H9 (cell line): Measurements from ENCODE around the gene SIGLEC1. TPM values are rescaled to one million over a fixed set of nuclear protein-coding genes. Genes with fewer than 3 reads are reported as not detected.

Experiments used
- DNase-seq: peaks from one replicate; pipeline ENCODE4 v3.0.0-alpha.2; 2017
- H2AFZ ChIP-seq: one replicate; pipeline ENCODE4 v1.6.1; 2013; ENCODE audit warnings: mild to moderate bottlenecking, low read length, control low read depth, moderate library complexity
- H2AK5ac ChIP-seq: 2 replicates; pipeline ENCODE4 v1.6.1; 2013; ENCODE audit warnings: low read length, control low read depth, mixed read lengths; ENCODE audit not compliant: insufficient read length
- H2BK120ac ChIP-seq: one replicate; pipeline ENCODE4 v1.6.1; 2013; ENCODE audit warnings: low read depth, mild to moderate bottlenecking, low read length, control low read depth, inconsistent platforms; ENCODE audit not compliant: poor library complexity, severe bottlenecking
- H2BK12ac ChIP-seq: 2 replicates; pipeline ENCODE4 v1.6.1; 2013; ENCODE audit warnings: low read length, control low read depth, mixed read lengths, low read depth; ENCODE audit not compliant: insufficient read length
- H2BK15ac ChIP-seq: 2 replicates; pipeline ENCODE4 v1.6.1; 2013; ENCODE audit warnings: low read depth, low read length, control low read depth
- H2BK20ac ChIP-seq: one replicate; pipeline ENCODE4 v1.6.1; 2013; ENCODE audit warnings: low read depth, mild to moderate bottlenecking, low read length, control low read depth, inconsistent platforms; ENCODE audit not compliant: poor library complexity, severe bottlenecking
- H2BK5ac ChIP-seq: 2 replicates; pipeline ENCODE4 v1.6.1; 2013; ENCODE audit warnings: low read length, control low read depth, mixed read lengths; ENCODE audit not compliant: insufficient read length
- H3K14ac ChIP-seq: 2 replicates; pipeline ENCODE4 v1.6.1; 2013; ENCODE audit warnings: low read length, control low read depth; ENCODE audit not compliant: insufficient read depth
- H3K18ac ChIP-seq: 2 replicates; pipeline ENCODE4 v1.6.1; 2013; ENCODE audit warnings: low read depth, mild to moderate bottlenecking, mixed read lengths, low read length, control low read depth; ENCODE audit not compliant: insufficient read length
- H3K23ac ChIP-seq: 2 replicates; pipeline ENCODE4 v1.6.1; 2013; ENCODE audit warnings: low read length, control low read depth, mixed read lengths, low read depth; ENCODE audit not compliant: insufficient read length
- H3K23me2 ChIP-seq: 2 replicates; pipeline ENCODE4 v1.6.1; 2013; ENCODE audit warnings: low read depth, mild to moderate bottlenecking, mixed read lengths, low read length, control low read depth; ENCODE audit not compliant: insufficient read length, poor library complexity, severe bottlenecking
- H3K27ac ChIP-seq: 2 replicates; pipeline ENCODE4 v1.5.1; 2013; ENCODE audit warnings: low read length, control low read depth, mixed read lengths, low read depth; ENCODE audit not compliant: insufficient read length
- H3K27me3 ChIP-seq: 2 replicates; pipeline ENCODE4 v1.6.1; 2013; ENCODE audit warnings: low read length, control low read depth, inconsistent platforms; ENCODE audit not compliant: insufficient read depth
- H3K4ac ChIP-seq: 2 replicates; pipeline ENCODE4 v1.6.1; 2013; ENCODE audit warnings: low read depth, mild to moderate bottlenecking, control low read depth, inconsistent platforms, low read length, moderate library complexity
- H3K4me1 ChIP-seq: 2 replicates; pipeline ENCODE4 v1.6.1; 2013; ENCODE audit warnings: low read length, control low read depth, inconsistent platforms; ENCODE audit not compliant: insufficient read depth
- H3K4me2 ChIP-seq: 2 replicates; pipeline ENCODE4 v1.6.1; 2013; ENCODE audit warnings: low read length, control low read depth, mixed read lengths; ENCODE audit not compliant: insufficient read length, insufficient read depth
- H3K56ac ChIP-seq: 2 replicates; pipeline ENCODE4 v1.6.1; 2013; ENCODE audit warnings: low read depth, mild to moderate bottlenecking, mixed read lengths, low read length, control low read depth; ENCODE audit not compliant: insufficient read length
- H3K79me1 ChIP-seq: 2 replicates; pipeline ENCODE4 v1.6.1; 2013; ENCODE audit warnings: low read depth, mild to moderate bottlenecking, moderate library complexity, low read length, control low read depth, inconsistent platforms; ENCODE audit not compliant: insufficient read depth, poor library complexity, severe bottlenecking
- H3K79me2 ChIP-seq: 2 replicates; pipeline ENCODE4 v1.6.1; 2013; ENCODE audit warnings: low read length, control low read depth, inconsistent platforms; ENCODE audit not compliant: insufficient read depth
- H3K9ac ChIP-seq: 2 replicates; pipeline ENCODE4 v1.6.1; 2013; ENCODE audit warnings: low read length, control low read depth, mixed read lengths; ENCODE audit not compliant: insufficient read length; ENCODE audit errors: extremely low read depth
- H3K9me3 ChIP-seq: one replicate; pipeline ENCODE4 v1.6.1; 2013; ENCODE audit warnings: low read depth, low read length, inconsistent platforms; ENCODE audit not compliant: control insufficient read depth
- H3T11ph ChIP-seq: one replicate; pipeline ENCODE4 v1.6.1; 2013; ENCODE audit warnings: mild to moderate bottlenecking, low read length, control low read depth, inconsistent platforms
- H4K20me1 ChIP-seq: one replicate; pipeline ENCODE4 v1.6.1; 2013; ENCODE audit not compliant: control insufficient read depth, insufficient read length, insufficient read depth
- H4K5ac ChIP-seq: 2 replicates; pipeline ENCODE4 v1.6.1; 2013; ENCODE audit warnings: low read depth, mild to moderate bottlenecking, mixed read lengths, low read length, control low read depth; ENCODE audit not compliant: insufficient read length
- H4K8ac ChIP-seq: replicated peaks from 2 replicates; pipeline ENCODE4 v1.6.1; 2013; ENCODE audit warnings: low read length, control low read depth, mixed read lengths, low read depth; ENCODE audit not compliant: insufficient read length
- H4K91ac ChIP-seq: 2 replicates; pipeline ENCODE4 v1.6.1; 2013; ENCODE audit warnings: low read depth, mild to moderate bottlenecking, moderate library complexity, mixed read lengths, low read length, control low read depth; ENCODE audit not compliant: insufficient read length
- H3K27ac Mint-ChIP-seq, 3 experiments: 2 replicates in 2 of 3; 3 replicates in 1 of 3; pipeline ENCODE4 v1.8.0; 2020 to 2021; ENCODE audit warnings: mixed read lengths in 3 of 3, mild to moderate bottlenecking in 1 of 3, moderate library complexity in 1 of 3
- H3K27me3 Mint-ChIP-seq: 2 replicates; pipeline ENCODE4 v1.8.0; 2021; ENCODE audit warnings: low read depth, mild to moderate bottlenecking, moderate library complexity, mixed read lengths
- H3K36me3 Mint-ChIP-seq, 3 experiments: 2 replicates in 2 of 3; 3 replicates in 1 of 3; pipeline ENCODE4 v1.8.0; 2020 to 2021; ENCODE audit warnings: low read depth in 3 of 3, mixed read lengths in 3 of 3; ENCODE audit not compliant: insufficient read depth in 1 of 3
- H3K4me1 Mint-ChIP-seq, 2 experiments: 2 replicates each; pipeline ENCODE4 v1.8.0; 2020; ENCODE audit warnings: mixed read lengths in 2 of 2
- H3K4me3 Mint-ChIP-seq, 2 experiments: 2 replicates in 1 of 2; 3 replicates in 1 of 2; pipeline ENCODE4 v1.8.0; 2020 to 2021; ENCODE audit warnings: mild to moderate bottlenecking in 2 of 2, mixed read lengths in 2 of 2, moderate library complexity in 1 of 2
- H3K9me3 Mint-ChIP-seq, 2 experiments: 2 replicates in 1 of 2; 3 replicates in 1 of 2; pipeline ENCODE4 v1.8.0; 2020; ENCODE audit warnings: mild to moderate bottlenecking in 2 of 2, mixed read lengths in 2 of 2, moderate library complexity in 1 of 2
- WGBS: extraction: QIAGEN DNeasy Blood & Tissue Kit; methylation state at CpG from one replicate; pipeline ENCODE4 v1.1.7; 2013; ENCODE audit warnings: missing lambda C conversion rate, low lambda C conversion rate, mixed read lengths; ENCODE audit not compliant: insufficient read length; ENCODE audit errors: extremely low coverage; 5-methylcytosine and 5-hydroxymethylcytosine counted together
- total RNA-seq: library from RNA; stranded (reverse); gene quantifications from 2 replicates; pipeline ENCODE4 v1.2.1, GENCODE V29; 2021
- TF ChIP-seq, protein P1 (sequence below): fragments of 200-600 bp; sonication (generic); conservative IDR thresholded peaks from 3 replicates; pipeline ENCODE4 v1.8.0; 2021; ENCODE audit warnings: antibody characterized with exemption, mild to moderate bottlenecking

The SIGLEC1 gene
- total RNA-seq, 1 experiment from 2014 or later, result not detected

- TF ChIP-seq, protein P1, sequence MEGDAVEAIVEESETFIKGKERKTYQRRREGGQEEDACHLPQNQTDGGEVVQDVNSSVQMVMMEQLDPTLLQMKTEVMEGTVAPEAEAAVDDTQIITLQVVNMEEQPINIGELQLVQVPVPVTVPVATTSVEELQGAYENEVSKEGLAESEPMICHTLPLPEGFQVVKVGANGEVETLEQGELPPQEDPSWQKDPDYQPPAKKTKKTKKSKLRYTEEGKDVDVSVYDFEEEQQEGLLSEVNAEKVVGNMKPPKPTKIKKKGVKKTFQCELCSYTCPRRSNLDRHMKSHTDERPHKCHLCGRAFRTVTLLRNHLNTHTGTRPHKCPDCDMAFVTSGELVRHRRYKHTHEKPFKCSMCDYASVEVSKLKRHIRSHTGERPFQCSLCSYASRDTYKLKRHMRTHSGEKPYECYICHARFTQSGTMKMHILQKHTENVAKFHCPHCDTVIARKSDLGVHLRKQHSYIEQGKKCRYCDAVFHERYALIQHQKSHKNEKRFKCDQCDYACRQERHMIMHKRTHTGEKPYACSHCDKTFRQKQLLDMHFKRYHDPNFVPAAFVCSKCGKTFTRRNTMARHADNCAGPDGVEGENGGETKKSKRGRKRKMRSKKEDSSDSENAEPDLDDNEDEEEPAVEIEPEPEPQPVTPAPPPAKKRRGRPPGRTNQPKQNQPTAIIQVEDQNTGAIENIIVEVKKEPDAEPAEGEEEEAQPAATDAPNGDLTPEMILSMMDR, result no peak
- Histone ChIP-seq H2AK5ac (no peak overlapping the region), H2BK5ac (no peak overlapping the region), H2BK15ac (no peak overlapping the region), H3K79me1 (no peaks in the 10 kb centered on the region), H2AFZ (no peak overlapping the region), H4K91ac (no peak overlapping the region), H2BK20ac (no peak overlapping the region), H4K8ac (no peak overlapping the region), H3K9me3 (no peaks in the 10 kb centered on the region), H3K4me2 (no peak overlapping the region), H2BK120ac (no peak overlapping the region), H3K27me3 (no peaks in the 10 kb centered on the region), H4K20me1 (no peaks in the 10 kb centered on the region), H3K79me2 (no peaks in the 10 kb centered on the region), H3K23ac (no peak overlapping the region), H3K4ac (no peak overlapping the region), H3K4me1 (no peaks in the 10 kb centered on the region), H3K56ac (no peak overlapping the region), H3T11ph (no peak overlapping the region), H3K27ac (no peak overlapping the region), H3K23me2 (no peaks in the 10 kb centered on the region), H3K9ac (no peak overlapping the region), H2BK12ac (no peak overlapping the region), H3K18ac (no peak overlapping the region), H3K14ac (no peak overlapping the region; the same call in 1 of the 2 replicates), H4K5ac (no peak overlapping the region)
- H3K4me1 Mint-ChIP-seq, result peaks cover under 1 to 3% of the 10 kb centered on the region in 2 experiments; a peak in 3 of 4 replicates
- H3K9me3 Mint-ChIP-seq, result peaks cover 3% of the 10 kb centered on the region in 2 experiments; a peak in 3 of 5 replicates
- H3K27me3 Mint-ChIP-seq, result peaks cover 4% of the 10 kb centered on the region
- no peaks in the 10 kb centered on the region; a peak in 1 of 7 replicates for H3K36me3 Mint-ChIP-seq
- DNase-seq, result no peak
- WGBS, result no CpG with 5 or more reads among the region's 23 CpGs
- no peak overlapping the region for H3K27ac Mint-ChIP-seq
- H3K4me3 Mint-ChIP-seq, result no peak overlapping the region
These were observed 19.6 kb downstream of the SIGLEC1 start for GRCh38 chr20:3692706-3693294.
